ENCODE measurements around the gene ANTXR2.

- TF ChIP-seq CTCF (IDR thresholded peaks at IDR 0.05) (no peak), POLR2A (IDR thresholded peaks at IDR 0.05) (no peak)
These were observed 7.4 kb downstream of the ANTXR2 start for GRCh38 chr4:80065601-80066000.

Data from lower leg skin (tissue), 3 donors.